Uterus (tissue), 2 donors: ENCODE data around the gene PTPRM.

Experiments
- CTCF ChIP-seq, 4 experiments: fragments of 200-600 bp in 2 of 4; fragments of 450-650 bp in 2 of 4; sonication (generic) in 2 of 4; IDR thresholded peaks; one replicate each; pipeline ENCODE4 v1.5.1; 2016 to 2019; ENCODE audit warnings: antibody characterized with exemption in 4 of 4, mild to moderate bottlenecking in 2 of 4, moderate library complexity in 1 of 4
- POLR2A ChIP-seq, 2 donors: fragments of 450-650 bp; IDR thresholded peaks; one replicate each; pipeline ENCODE4 v1.6.1; 2016; ENCODE audit warnings: antibody characterized with exemption in 2 of 2, mild to moderate bottlenecking in 1 of 2, moderate library complexity in 1 of 2

- TF ChIP-seq CTCF (IDR thresholded peaks at IDR 0.05) (no peak), POLR2A (IDR thresholded peaks at IDR 0.05) (no peak)
These were observed 888.8 kb downstream of the PTPRM start for GRCh38 chr18:8455661-8456614.
